GM12878 (cell line): ENCODE measurements around the gene CHRNB2. TPM values are rescaled to one million over a fixed set of nuclear protein-coding genes. Genes with fewer than 3 reads are reported as not detected.

ENCODE experiments used
- BCL11A ChIP-seq: IDR thresholded peaks from 2 replicates; pipeline ENCODE4 v1.6.1; 2011; ENCODE audit warnings: low read depth, low read length
- CBFB ChIP-seq: IDR thresholded peaks from 2 replicates; pipeline ENCODE4 v1.6.1; 2016; ENCODE audit warnings: antibody characterized with exemption, low read depth
- CREM ChIP-seq: IDR thresholded peaks from 2 replicates; pipeline ENCODE4 v1.6.1; 2014; ENCODE audit warnings: antibody characterized with exemption, low read depth
- DPF2 ChIP-seq: fragments of 450-650 bp; IDR thresholded peaks from 2 replicates; pipeline ENCODE4 v1.6.1; 2017; ENCODE audit warnings: mild to moderate bottlenecking
- KLF5 ChIP-seq: fragments of 450-650 bp; IDR thresholded peaks from 2 replicates; pipeline ENCODE4 v1.6.1; 2014; ENCODE audit warnings: mild to moderate bottlenecking; ENCODE audit not compliant: partially characterized antibody
- MTA3 ChIP-seq: IDR thresholded peaks from 2 replicates; pipeline ENCODE4 v1.6.1; 2012; ENCODE audit warnings: low read length, inconsistent platforms, borderline replicate concordance
- MXI1 ChIP-seq: fragments of 150-350 bp; IDR thresholded peaks from 2 replicates; pipeline ENCODE4 v1.6.1; 2011; ENCODE audit warnings: low read depth, mild to moderate bottlenecking, inconsistent platforms, low read length, improper control_type of control experiment
- NRF1 ChIP-seq: conservative IDR thresholded peaks from 2 replicates; pipeline ENCODE4 v1.6.1; 2011; ENCODE audit warnings: mild to moderate bottlenecking, low read depth, low read length, improper control_type of control experiment
- PML ChIP-seq: IDR thresholded peaks from 2 replicates; pipeline ENCODE4 v1.6.1; 2012; ENCODE audit warnings: low read length, inconsistent platforms
- SIX5 ChIP-seq: IDR thresholded peaks from 2 replicates; pipeline ENCODE4 v1.6.1; 2011; ENCODE audit warnings: mild to moderate bottlenecking, low read depth, low read length, moderate library complexity; ENCODE audit not compliant: severe bottlenecking
- ZNF217 ChIP-seq: fragments of 450-650 bp; IDR thresholded peaks from 2 replicates; pipeline ENCODE4 v1.6.1; 2017; ENCODE audit warnings: antibody characterized with exemption, mild to moderate bottlenecking
- polyA plus RNA-seq, 11 experiments: library from polyadenylated mRNA; depleted of rRNA in 4 of 11; unstranded in 6 of 11; stranded (reverse) in 5 of 11; fragments of >200 nt; fragmentation: Nextera tagmentation in 4 of 11; fragmentation: Illumina TruSeq in 1 of 11; extraction: Ambion mirVana in 4 of 11; extraction: Trizol in 1 of 11; gene quantifications; 1 replicate in 1 of 11; 2 replicates in 10 of 11; pipeline versions ENCODE4 v1.2.1 to v1.2.3, GENCODE V29; 2011 to 2016; ENCODE audit warnings: inconsistent platforms in 2 of 11, missing spikeins in 2 of 11, low read depth in 1 of 11
- total RNA-seq, 4 experiments: library from RNA; depleted of rRNA in 3 of 4; stranded (reverse); fragments of >200 nt in 3 of 4; fragmentation: Illumina TruSeq in 1 of 4; extraction: Trizol in 1 of 4; gene quantifications; 2 replicates each; pipeline versions ENCODE4 v1.2.1 to v1.2.3, GENCODE V29; 2013 to 2021
- TF ChIP-seq, protein P1 (sequence below): IDR thresholded peaks from 2 replicates; pipeline ENCODE4 v1.6.1; 2012; ENCODE audit warnings: mild to moderate bottlenecking, low read depth, low read length
- TF ChIP-seq, protein P2 (sequence below): IDR thresholded peaks from 2 replicates; pipeline ENCODE4 v1.6.1; 2012; ENCODE audit warnings: low read length, inconsistent platforms
- TF ChIP-seq, protein P3 (sequence below): IDR thresholded peaks from 2 replicates; pipeline ENCODE4 v1.6.1; 2011; ENCODE audit warnings: low read depth, mild to moderate bottlenecking, low read length, moderate library complexity, borderline replicate concordance; ENCODE audit errors: extremely low read depth
- TF ChIP-seq, protein P4 (sequence below): fragments of 450-650 bp; IDR thresholded peaks from 2 replicates; pipeline ENCODE4 v1.6.1; 2017; ENCODE audit warnings: low read depth, mild to moderate bottlenecking, moderate library complexity
- TF ChIP-seq, protein P5 (sequence below): fragments of 450-650 bp; IDR thresholded peaks from 2 replicates; pipeline ENCODE4 v1.6.1; 2017; ENCODE audit warnings: mild to moderate bottlenecking, moderate library complexity

Gene CHRNB2
- total and polyA plus RNA-seq, 10 of the 15 experiments (the other 5 are each of a cell fraction or from before 2014, with no cell fraction given) = 0.01 to 0.11 (median 0.03) TPM; not detected in 6

DNA sequence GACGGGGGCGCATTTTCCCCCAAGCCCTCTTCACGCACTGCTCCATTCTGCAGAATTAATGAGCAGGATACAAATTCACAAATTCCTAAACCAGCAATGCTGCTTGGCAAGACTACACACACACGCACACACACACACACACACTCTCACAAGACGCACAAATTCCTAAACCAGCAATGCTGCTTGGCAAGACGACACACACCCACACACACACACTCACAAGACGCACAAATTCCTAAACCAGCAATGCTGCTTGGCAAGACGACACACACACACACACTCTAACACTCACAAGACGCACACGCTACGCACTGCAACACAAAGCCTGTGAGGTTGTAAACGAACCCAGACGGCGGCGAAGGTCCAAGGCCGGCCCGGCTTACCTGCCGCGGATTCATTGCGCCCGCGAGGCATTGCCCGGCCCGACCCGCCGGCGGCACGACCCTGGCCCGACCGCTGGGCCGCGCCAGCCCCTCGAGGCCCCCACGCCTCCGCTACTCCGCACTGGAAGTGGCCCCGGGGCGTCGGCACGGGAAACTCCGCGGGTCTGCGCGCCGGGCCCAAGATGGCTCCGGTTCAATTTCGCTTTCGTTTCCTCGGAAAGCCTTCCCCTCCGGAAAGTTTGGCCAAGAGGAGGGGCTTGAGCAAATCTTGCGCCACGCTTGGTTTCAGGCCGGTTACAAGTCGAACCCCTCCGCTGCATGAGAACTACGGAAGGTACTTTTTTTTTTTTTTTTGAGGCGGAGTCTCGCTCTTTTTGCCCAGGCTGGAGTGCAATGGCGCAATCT lies 40.2 kb downstream of the CHRNB2 start, which contains the start of gene ADAR (continued):
- TF ChIP-seq, protein P1, sequence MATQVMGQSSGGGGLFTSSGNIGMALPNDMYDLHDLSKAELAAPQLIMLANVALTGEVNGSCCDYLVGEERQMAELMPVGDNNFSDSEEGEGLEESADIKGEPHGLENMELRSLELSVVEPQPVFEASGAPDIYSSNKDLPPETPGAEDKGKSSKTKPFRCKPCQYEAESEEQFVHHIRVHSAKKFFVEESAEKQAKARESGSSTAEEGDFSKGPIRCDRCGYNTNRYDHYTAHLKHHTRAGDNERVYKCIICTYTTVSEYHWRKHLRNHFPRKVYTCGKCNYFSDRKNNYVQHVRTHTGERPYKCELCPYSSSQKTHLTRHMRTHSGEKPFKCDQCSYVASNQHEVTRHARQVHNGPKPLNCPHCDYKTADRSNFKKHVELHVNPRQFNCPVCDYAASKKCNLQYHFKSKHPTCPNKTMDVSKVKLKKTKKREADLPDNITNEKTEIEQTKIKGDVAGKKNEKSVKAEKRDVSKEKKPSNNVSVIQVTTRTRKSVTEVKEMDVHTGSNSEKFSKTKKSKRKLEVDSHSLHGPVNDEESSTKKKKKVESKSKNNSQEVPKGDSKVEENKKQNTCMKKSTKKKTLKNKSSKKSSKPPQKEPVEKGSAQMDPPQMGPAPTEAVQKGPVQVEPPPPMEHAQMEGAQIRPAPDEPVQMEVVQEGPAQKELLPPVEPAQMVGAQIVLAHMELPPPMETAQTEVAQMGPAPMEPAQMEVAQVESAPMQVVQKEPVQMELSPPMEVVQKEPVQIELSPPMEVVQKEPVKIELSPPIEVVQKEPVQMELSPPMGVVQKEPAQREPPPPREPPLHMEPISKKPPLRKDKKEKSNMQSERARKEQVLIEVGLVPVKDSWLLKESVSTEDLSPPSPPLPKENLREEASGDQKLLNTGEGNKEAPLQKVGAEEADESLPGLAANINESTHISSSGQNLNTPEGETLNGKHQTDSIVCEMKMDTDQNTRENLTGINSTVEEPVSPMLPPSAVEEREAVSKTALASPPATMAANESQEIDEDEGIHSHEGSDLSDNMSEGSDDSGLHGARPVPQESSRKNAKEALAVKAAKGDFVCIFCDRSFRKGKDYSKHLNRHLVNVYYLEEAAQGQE = no peak; the same call in 1 of the 2 replicates
- TF ChIP-seq SIX5 (peak; percentile 24), DPF2 (peak; percentile 89), KLF5 (peak; percentile 67), MXI1 (peak; percentile 58), NRF1 (no peak), CREM (peak; percentile 52; the same call in 1 of the 2 replicates), MTA3 (peak; percentile 42; the same call in 1 of the 2 replicates), BCL11A (0 out of 2 replicates have a peak, but pooled peaks have one; percentile 7), PML (peak; percentile 72; the same call in 1 of the 2 replicates), CBFB (0 out of 2 replicates have a peak, but pooled peaks have one; percentile 64), ZNF217 (peak; percentile 49; the same call in 1 of the 2 replicates)
- TF ChIP-seq, protein P2, sequence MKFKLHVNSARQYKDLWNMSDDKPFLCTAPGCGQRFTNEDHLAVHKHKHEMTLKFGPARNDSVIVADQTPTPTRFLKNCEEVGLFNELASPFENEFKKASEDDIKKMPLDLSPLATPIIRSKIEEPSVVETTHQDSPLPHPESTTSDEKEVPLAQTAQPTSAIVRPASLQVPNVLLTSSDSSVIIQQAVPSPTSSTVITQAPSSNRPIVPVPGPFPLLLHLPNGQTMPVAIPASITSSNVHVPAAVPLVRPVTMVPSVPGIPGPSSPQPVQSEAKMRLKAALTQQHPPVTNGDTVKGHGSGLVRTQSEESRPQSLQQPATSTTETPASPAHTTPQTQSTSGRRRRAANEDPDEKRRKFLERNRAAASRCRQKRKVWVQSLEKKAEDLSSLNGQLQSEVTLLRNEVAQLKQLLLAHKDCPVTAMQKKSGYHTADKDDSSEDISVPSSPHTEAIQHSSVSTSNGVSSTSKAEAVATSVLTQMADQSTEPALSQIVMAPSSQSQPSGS = no peak
- TF ChIP-seq, protein P3, sequence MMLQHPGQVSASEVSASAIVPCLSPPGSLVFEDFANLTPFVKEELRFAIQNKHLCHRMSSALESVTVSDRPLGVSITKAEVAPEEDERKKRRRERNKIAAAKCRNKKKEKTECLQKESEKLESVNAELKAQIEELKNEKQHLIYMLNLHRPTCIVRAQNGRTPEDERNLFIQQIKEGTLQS = no peak
- TF ChIP-seq, protein P4, sequence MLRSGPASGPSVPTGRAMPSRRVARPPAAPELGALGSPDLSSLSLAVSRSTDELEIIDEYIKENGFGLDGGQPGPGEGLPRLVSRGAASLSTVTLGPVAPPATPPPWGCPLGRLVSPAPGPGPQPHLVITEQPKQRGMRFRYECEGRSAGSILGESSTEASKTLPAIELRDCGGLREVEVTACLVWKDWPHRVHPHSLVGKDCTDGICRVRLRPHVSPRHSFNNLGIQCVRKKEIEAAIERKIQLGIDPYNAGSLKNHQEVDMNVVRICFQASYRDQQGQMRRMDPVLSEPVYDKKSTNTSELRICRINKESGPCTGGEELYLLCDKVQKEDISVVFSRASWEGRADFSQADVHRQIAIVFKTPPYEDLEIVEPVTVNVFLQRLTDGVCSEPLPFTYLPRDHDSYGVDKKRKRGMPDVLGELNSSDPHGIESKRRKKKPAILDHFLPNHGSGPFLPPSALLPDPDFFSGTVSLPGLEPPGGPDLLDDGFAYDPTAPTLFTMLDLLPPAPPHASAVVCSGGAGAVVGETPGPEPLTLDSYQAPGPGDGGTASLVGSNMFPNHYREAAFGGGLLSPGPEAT = 0 out of 2 replicates have a peak, but pooled peaks have one; percentile 21
- TF ChIP-seq, protein P5, sequence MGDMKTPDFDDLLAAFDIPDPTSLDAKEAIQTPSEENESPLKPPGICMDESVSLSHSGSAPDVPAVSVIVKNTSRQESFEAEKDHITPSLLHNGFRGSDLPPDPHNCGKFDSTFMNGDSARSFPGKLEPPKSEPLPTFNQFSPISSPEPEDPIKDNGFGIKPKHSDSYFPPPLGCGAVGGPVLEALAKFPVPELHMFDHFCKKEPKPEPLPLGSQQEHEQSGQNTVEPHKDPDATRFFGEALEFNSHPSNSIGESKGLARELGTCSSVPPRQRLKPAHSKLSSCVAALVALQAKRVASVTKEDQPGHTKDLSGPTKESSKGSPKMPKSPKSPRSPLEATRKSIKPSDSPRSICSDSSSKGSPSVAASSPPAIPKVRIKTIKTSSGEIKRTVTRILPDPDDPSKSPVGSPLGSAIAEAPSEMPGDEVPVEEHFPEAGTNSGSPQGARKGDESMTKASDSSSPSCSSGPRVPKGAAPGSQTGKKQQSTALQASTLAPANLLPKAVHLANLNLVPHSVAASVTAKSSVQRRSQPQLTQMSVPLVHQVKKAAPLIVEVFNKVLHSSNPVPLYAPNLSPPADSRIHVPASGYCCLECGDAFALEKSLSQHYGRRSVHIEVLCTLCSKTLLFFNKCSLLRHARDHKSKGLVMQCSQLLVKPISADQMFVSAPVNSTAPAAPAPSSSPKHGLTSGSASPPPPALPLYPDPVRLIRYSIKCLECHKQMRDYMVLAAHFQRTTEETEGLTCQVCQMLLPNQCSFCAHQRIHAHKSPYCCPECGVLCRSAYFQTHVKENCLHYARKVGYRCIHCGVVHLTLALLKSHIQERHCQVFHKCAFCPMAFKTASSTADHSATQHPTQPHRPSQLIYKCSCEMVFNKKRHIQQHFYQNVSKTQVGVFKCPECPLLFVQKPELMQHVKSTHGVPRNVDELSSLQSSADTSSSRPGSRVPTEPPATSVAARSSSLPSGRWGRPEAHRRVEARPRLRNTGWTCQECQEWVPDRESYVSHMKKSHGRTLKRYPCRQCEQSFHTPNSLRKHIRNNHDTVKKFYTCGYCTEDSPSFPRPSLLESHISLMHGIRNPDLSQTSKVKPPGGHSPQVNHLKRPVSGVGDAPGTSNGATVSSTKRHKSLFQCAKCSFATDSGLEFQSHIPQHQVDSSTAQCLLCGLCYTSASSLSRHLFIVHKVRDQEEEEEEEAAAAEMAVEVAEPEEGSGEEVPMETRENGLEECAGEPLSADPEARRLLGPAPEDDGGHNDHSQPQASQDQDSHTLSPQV = no peak
